Liver (tissue), 3 donors: Measurements from ENCODE around the gene C2.

Source experiments
- GABPA ChIP-seq, 2 donors: IDR thresholded peaks in 1 of 2; conservative IDR thresholded peaks in 1 of 2; 2 replicates each; pipeline ENCODE4 v1.6.1; 2016; ENCODE audit warnings: antibody characterized with exemption in 2 of 2, mild to moderate bottlenecking in 1 of 2, moderate library complexity in 1 of 2
- TF ChIP-seq, protein P1 (sequence below): fragments of 150-350 bp; IDR thresholded peaks from 2 replicates; pipeline ENCODE4 v1.5.1; 2017; ENCODE audit warnings: improper control_type of control experiment, low read depth, low read length; ENCODE audit not compliant: missing input control
- donor health status: healthy.
- donor health status: healthy.

GRCh38 chr6:31956796-31957195, 29.3 kb downstream of the C2 start:
- no peak for TF ChIP-seq GABPA (IDR thresholded peaks at IDR 0.05 in 1 of 2, conservative IDR thresholded peaks at IDR 0.05 in 1 of 2)
- TF ChIP-seq, protein P1, sequence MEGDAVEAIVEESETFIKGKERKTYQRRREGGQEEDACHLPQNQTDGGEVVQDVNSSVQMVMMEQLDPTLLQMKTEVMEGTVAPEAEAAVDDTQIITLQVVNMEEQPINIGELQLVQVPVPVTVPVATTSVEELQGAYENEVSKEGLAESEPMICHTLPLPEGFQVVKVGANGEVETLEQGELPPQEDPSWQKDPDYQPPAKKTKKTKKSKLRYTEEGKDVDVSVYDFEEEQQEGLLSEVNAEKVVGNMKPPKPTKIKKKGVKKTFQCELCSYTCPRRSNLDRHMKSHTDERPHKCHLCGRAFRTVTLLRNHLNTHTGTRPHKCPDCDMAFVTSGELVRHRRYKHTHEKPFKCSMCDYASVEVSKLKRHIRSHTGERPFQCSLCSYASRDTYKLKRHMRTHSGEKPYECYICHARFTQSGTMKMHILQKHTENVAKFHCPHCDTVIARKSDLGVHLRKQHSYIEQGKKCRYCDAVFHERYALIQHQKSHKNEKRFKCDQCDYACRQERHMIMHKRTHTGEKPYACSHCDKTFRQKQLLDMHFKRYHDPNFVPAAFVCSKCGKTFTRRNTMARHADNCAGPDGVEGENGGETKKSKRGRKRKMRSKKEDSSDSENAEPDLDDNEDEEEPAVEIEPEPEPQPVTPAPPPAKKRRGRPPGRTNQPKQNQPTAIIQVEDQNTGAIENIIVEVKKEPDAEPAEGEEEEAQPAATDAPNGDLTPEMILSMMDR, result no peak
